H1 (cell line): ENCODE results near the gene TNS3. TPM values are rescaled to one million over a fixed set of nuclear protein-coding genes. Genes with fewer than 3 reads are reported as not detected.

Experiments
- CTCF ChIA-PET: fragments of 300-600 bp; sonication (Branson Sonifier 250); formaldehyde crosslinking; loops from one replicate; lab custom pipeline; 2021; ENCODE audit not compliant: partially characterized antibody; lab: Charles Lee
- POLR2A ChIA-PET: fragments of 300-600 bp; sonication (Branson Sonifier 250); formaldehyde crosslinking; loops from one replicate; lab custom pipeline; 2021; ENCODE audit warnings: inconsistent platforms; ENCODE audit not compliant: partially characterized antibody; lab: Charles Lee
- DNase-seq, 2 experiments: peaks; one replicate each; pipeline versions ENCODE4 v3.0.0 to v3.0.0-alpha.2; 2010 to 2022; ENCODE audit warnings: low spot score in 2 of 2, low read depth in 1 of 2, mixed read lengths in 1 of 2
- FAIRE-seq: peaks from 2 replicates; lab custom pipeline; 2011; peaks lifted over from hg19 to GRCh38; lab: Jason Lieb, UNC
- H2AFZ ChIP-seq: 2 replicates; pipeline ENCODE4 v1.8.1; 2012; ENCODE audit warnings: low read length, inconsistent platforms
- H2AK5ac ChIP-seq: 2 replicates; pipeline ENCODE4 v1.6.1; 2013; ENCODE audit warnings: low read depth, low read length
- H2BK120ac ChIP-seq: replicated peaks from 2 replicates; pipeline ENCODE3; 2013; ENCODE audit warnings: low read depth, low read length, inconsistent platforms
- H2BK12ac ChIP-seq: 2 replicates; pipeline ENCODE4 v1.6.1; 2013; ENCODE audit warnings: low read depth, low read length
- H2BK15ac ChIP-seq: 2 replicates; pipeline ENCODE4 v1.6.1; 2013; ENCODE audit warnings: low read length
- H2BK20ac ChIP-seq: 2 replicates; pipeline ENCODE4 v1.6.1; 2013; ENCODE audit warnings: low read length
- H2BK5ac ChIP-seq: 2 replicates; pipeline ENCODE4 v1.6.1; 2013; ENCODE audit warnings: low read depth, low read length
- H3K14ac ChIP-seq: 2 replicates; pipeline ENCODE4 v1.6.1; 2013; ENCODE audit warnings: inconsistent platforms; ENCODE audit not compliant: insufficient read length
- H3K18ac ChIP-seq: 2 replicates; pipeline ENCODE4 v1.6.1; 2013; ENCODE audit warnings: low read length; ENCODE audit errors: extremely low read depth
- H3K23ac ChIP-seq: 2 replicates; pipeline ENCODE4 v1.6.1; 2013; ENCODE audit warnings: inconsistent platforms; ENCODE audit not compliant: insufficient read length
- H3K23me2 ChIP-seq: 2 replicates; pipeline ENCODE4 v1.6.1; 2013; ENCODE audit warnings: low read depth, low read length
- H3K27ac ChIP-seq: 2 replicates; pipeline ENCODE4 v1.6.1; 2011; ENCODE audit warnings: low read depth, low read length, inconsistent platforms
- H3K27me3 ChIP-seq, 4 experiments: replicated peaks in 1 of 4; 1 replicate in 1 of 4; 2 replicates in 3 of 4; pipeline versions ENCODE4 v1.6.1 to v1.8.1; 2011 to 2013; ENCODE audit warnings: low read length in 3 of 4, mild to moderate bottlenecking in 3 of 4, inconsistent platforms in 2 of 4, mixed read lengths in 2 of 4, moderate library complexity in 1 of 4; ENCODE audit not compliant: control insufficient read depth in 3 of 4, insufficient read depth in 3 of 4; ENCODE audit errors: extremely low read depth in 1 of 4
- H3K36me3 ChIP-seq, 4 experiments: 2 replicates each; pipeline versions ENCODE4 v1.6.1 to v1.8.1; 2011 to 2013; ENCODE audit warnings: mild to moderate bottlenecking in 4 of 4, low read length in 3 of 4, moderate library complexity in 2 of 4, control low read depth in 1 of 4, inconsistent platforms in 1 of 4; ENCODE audit not compliant: insufficient read depth in 4 of 4, control insufficient read depth in 2 of 4
- H3K4ac ChIP-seq: replicated peaks from 2 replicates; pipeline ENCODE3; 2013; ENCODE audit warnings: low read length, low read depth, mixed read lengths, inconsistent platforms; ENCODE audit not compliant: insufficient read length
- H3K4me1 ChIP-seq, 4 experiments: replicated peaks in 1 of 4; 1 replicate in 1 of 4; 2 replicates in 3 of 4; pipeline versions ENCODE4 v1.6.1 to v1.8.1; 2011 to 2013; ENCODE audit warnings: low read length in 3 of 4, inconsistent platforms in 2 of 4, mixed read lengths in 1 of 4; ENCODE audit not compliant: insufficient read depth in 4 of 4, control insufficient read depth in 3 of 4
- H3K4me2 ChIP-seq, 2 experiments: 2 replicates each; pipeline versions ENCODE4 v1.6.1 to v1.8.1; 2011 to 2013; ENCODE audit warnings: low read depth in 2 of 2, low read length in 2 of 2, control low read depth in 1 of 2, inconsistent platforms in 1 of 2, mild to moderate bottlenecking in 1 of 2; ENCODE audit not compliant: insufficient read depth in 1 of 2
- H3K4me3 ChIP-seq, 4 experiments: fragments of 200-600, 300-600 bp in 1 of 4; sonication (generic), shearing (Covaris generic), sonication (Bioruptor Twin) in 1 of 4; 2 replicates each; pipeline versions ENCODE4 v1.5.1 to v1.8.1; 2011 to 2016; ENCODE audit warnings: low read length in 4 of 4, low read depth in 3 of 4, control low read depth in 2 of 4, inconsistent platforms in 2 of 4, mild to moderate bottlenecking in 2 of 4, mixed read lengths in 1 of 4, moderate library complexity in 1 of 4; ENCODE audit not compliant: insufficient read depth in 2 of 4; ENCODE audit errors: extremely low read depth in 1 of 4
- H3K56ac ChIP-seq: replicated peaks from 2 replicates; pipeline ENCODE3; 2013; ENCODE audit warnings: low read depth, mild to moderate bottlenecking, mixed read lengths, low read length, inconsistent platforms; ENCODE audit not compliant: insufficient read length
- H3K79me1 ChIP-seq: 2 replicates; pipeline ENCODE4 v1.6.1; 2013; ENCODE audit warnings: low read depth, low read length, control low read depth
- H3K79me2 ChIP-seq, 2 experiments: 2 replicates each; pipeline versions ENCODE4 v1.6.1 to v1.8.1; 2012 to 2013; ENCODE audit warnings: low read length in 2 of 2, mild to moderate bottlenecking in 2 of 2, inconsistent platforms in 1 of 2; ENCODE audit not compliant: insufficient read depth in 2 of 2, control insufficient read depth in 1 of 2
- H3K9ac ChIP-seq, 4 experiments: replicated peaks in 1 of 4; 1 replicate in 1 of 4; 2 replicates in 3 of 4; pipeline versions ENCODE4 v1.6.1 to v1.8.1; 2011 to 2013; ENCODE audit warnings: low read depth in 3 of 4, low read length in 3 of 4, control low read depth in 2 of 4, mild to moderate bottlenecking in 2 of 4, moderate library complexity in 2 of 4, inconsistent platforms in 1 of 4; ENCODE audit errors: extremely low read depth in 1 of 4
- H3K9me3 ChIP-seq, 2 experiments: 2 replicates each; pipeline versions ENCODE4 v1.6.1 to v1.8.1; 2012 to 2013; ENCODE audit warnings: mild to moderate bottlenecking in 2 of 2, moderate library complexity in 2 of 2, control low read depth in 1 of 2, inconsistent platforms in 1 of 2, low read depth in 1 of 2, low read length in 1 of 2, mixed read lengths in 1 of 2; ENCODE audit not compliant: insufficient read depth in 2 of 2
- H4K20me1 ChIP-seq, 2 experiments: replicated peaks in 1 of 2; 2 replicates each; pipeline versions ENCODE3 to v1.8.1; 2011 to 2013; ENCODE audit warnings: inconsistent platforms in 2 of 2, low read length in 2 of 2, mild to moderate bottlenecking in 1 of 2; ENCODE audit not compliant: insufficient read depth in 2 of 2, control insufficient read depth in 1 of 2
- H4K5ac ChIP-seq: 2 replicates; pipeline ENCODE4 v1.6.1; 2013; ENCODE audit warnings: low read length, low read depth, mixed read lengths, inconsistent platforms; ENCODE audit not compliant: insufficient read length
- H4K8ac ChIP-seq: 2 replicates; pipeline ENCODE4 v1.8.0; 2013; ENCODE audit warnings: mild to moderate bottlenecking, moderate library complexity, low read length, inconsistent platforms; ENCODE audit not compliant: insufficient read depth; ENCODE audit errors: extremely low read depth
- H4K91ac ChIP-seq: replicated peaks from 2 replicates; pipeline ENCODE3; 2013; ENCODE audit warnings: low read length, mixed read lengths, inconsistent platforms; ENCODE audit not compliant: insufficient read length
- ASH2L ChIP-seq: fragments of 200-600, 300-600 bp; sonication (generic); IDR thresholded peaks from one replicate; pipeline ENCODE4 v1.7.1; 2017; ENCODE audit warnings: low read length
- CBX8 ChIP-seq: fragments of 300-800, 300-1000 bp; sonication (generic); IDR thresholded peaks from 2 replicates; pipeline ENCODE4 v1.7.1; 2016; ENCODE audit warnings: low read depth, low read length, borderline replicate concordance
- CREB1 ChIP-seq: IDR thresholded peaks from 2 replicates; pipeline ENCODE4 v1.6.1; 2012; ENCODE audit warnings: inconsistent platforms
- EGR1 ChIP-seq: IDR thresholded peaks from 2 replicates; pipeline ENCODE4 v1.6.1; 2011; ENCODE audit warnings: low read depth, low read length, borderline replicate concordance
- FOSL1 ChIP-seq: IDR thresholded peaks from 2 replicates; pipeline ENCODE4 v1.6.1; 2011; ENCODE audit warnings: mild to moderate bottlenecking, low read depth, low read length, moderate library complexity; ENCODE audit not compliant: insufficient read depth
- GTF2F1 ChIP-seq: IDR thresholded peaks from 2 replicates; pipeline ENCODE4 v1.6.1; 2012; ENCODE audit warnings: low read depth, low read length, improper control_type of control experiment, borderline replicate concordance
- KDM4A ChIP-seq: IDR thresholded peaks from one replicate; pipeline ENCODE4 v1.7.1; 2012; ENCODE audit warnings: low read depth, mild to moderate bottlenecking, moderate library complexity, low read length, inconsistent platforms; ENCODE audit not compliant: severe bottlenecking
- NANOG ChIP-seq: IDR thresholded peaks from 2 replicates; pipeline ENCODE4 v1.6.1; 2011; ENCODE audit warnings: low read length, low read depth, mild to moderate bottlenecking, inconsistent platforms; ENCODE audit not compliant: insufficient read depth, poor library complexity, severe bottlenecking
- POLR2AphosphoS5 ChIP-seq: IDR thresholded peaks from 2 replicates; pipeline ENCODE4 v1.6.1; 2011; ENCODE audit warnings: low read depth, low read length
- RBBP5 ChIP-seq: IDR thresholded peaks from 2 replicates; pipeline ENCODE4 v1.7.1; 2012; ENCODE audit warnings: low read depth, mild to moderate bottlenecking, inconsistent platforms, low read length, moderate library complexity, borderline replicate concordance
- SIN3A ChIP-seq, 2 experiments: IDR thresholded peaks in 1 of 2; conservative IDR thresholded peaks in 1 of 2; 2 replicates each; pipeline ENCODE4 v1.6.1; 2011 to 2012; ENCODE audit warnings: low read length in 2 of 2, improper control_type of control experiment in 1 of 2, low read depth in 1 of 2, mild to moderate bottlenecking in 1 of 2
- SP1 ChIP-seq: IDR thresholded peaks from 2 replicates; pipeline ENCODE4 v1.6.1; 2011; ENCODE audit warnings: low read depth, low read length
- SP2 ChIP-seq: IDR thresholded peaks from 2 replicates; pipeline ENCODE4 v1.6.1; 2012; ENCODE audit warnings: mild to moderate bottlenecking, low read length, inconsistent platforms
- SRF ChIP-seq: IDR thresholded peaks from 2 replicates; pipeline ENCODE4 v1.6.1; 2011; ENCODE audit warnings: mild to moderate bottlenecking, low read depth, low read length, moderate library complexity
- WGBS, 2 experiments: shearing (Covaris generic) in 1 of 2; methylation state at CpG; one replicate each; pipeline versions ENCODE4 v1.1.6 to v1.1.7; 2013 to 2015; ENCODE audit warnings: low lambda C conversion rate in 2 of 2, mixed read lengths in 2 of 2, inconsistent platforms in 1 of 2, low coverage in 1 of 2, missing lambda C conversion rate in 1 of 2; ENCODE audit not compliant: insufficient replicate concordance in 2 of 2, insufficient coverage in 1 of 2, insufficient read length in 1 of 2; ENCODE audit errors: extremely low coverage in 1 of 2, missing lambda C conversion rate in 1 of 2; 5-methylcytosine and 5-hydroxymethylcytosine counted together
- polyA plus RNA-seq, 7 experiments: library from polyadenylated mRNA; depleted of rRNA in 3 of 7; stranded (reverse) in 5 of 7; unstranded in 2 of 7; fragments of >200 nt in 5 of 7; fragments of 200-250 nt in 2 of 7; gene quantifications; 1 replicate in 5 of 7; 2 replicates in 1 of 7; 4 replicates in 1 of 7; pipeline versions ENCODE4 v1.2.1 to v1.2.3, GENCODE V29; 2011 to 2013; ENCODE audit warnings: missing spikeins in 2 of 7, mixed read lengths in 2 of 7
- total RNA-seq: library from RNA; stranded (reverse); fragmentation: NEBNext Ultra II Directional; extraction: Animal tissue kit (Norgen Biotek cat#: 25700); gene quantifications from 2 replicates; pipeline ENCODE4 v1.2.1, GENCODE V29; 2021

The TNS3 gene
- total and polyA plus RNA-seq, 2 of the 8 experiments (the other 6 are each of a cell fraction or from before 2014, with no cell fraction given), result 11.9 to 24.2 TPM

DNA sequence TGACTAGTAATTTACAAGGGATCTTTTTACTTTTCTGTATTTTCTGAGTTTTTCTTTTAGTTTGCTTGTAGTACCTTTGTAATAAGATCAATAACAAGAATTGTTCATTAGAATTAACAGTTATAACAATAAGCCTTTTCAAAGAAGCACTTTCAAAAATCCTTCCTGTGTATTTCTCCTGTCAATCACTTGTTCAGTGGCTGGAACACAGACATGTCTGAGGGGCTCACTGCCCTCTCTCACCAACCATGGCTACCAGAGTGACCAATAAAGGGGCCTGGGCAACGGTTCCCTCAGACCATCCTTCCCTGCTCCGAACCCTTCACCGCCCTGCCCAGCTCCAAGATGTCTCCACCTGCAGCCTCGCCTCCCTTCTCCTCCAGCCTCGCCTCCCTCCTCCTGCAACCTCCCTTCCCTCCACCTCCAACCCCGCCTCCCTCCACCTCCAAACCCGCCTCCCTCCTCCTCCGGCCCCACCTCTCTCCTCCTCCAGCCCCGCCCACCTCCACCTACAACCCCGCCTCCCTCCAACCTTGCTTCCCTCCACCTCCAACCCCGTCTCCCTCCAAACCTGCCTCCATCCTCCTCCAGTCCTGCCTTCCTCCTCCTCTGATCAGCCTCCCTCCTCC lies 353.4 kb downstream of the TNS3 start:
- H3K23me2 ChIP-seq, result no peaks in the 10 kb centered on the region
- FAIRE-seq (no peak), DNase-seq (peak in 1 of 2 experiments; percentile 55)
- WGBS, 2 experiments, result 95% methylated on average over 4 of the region's 11 CpGs; no CpG with 5 or more reads in 1 of the 2 experiments
- H4K91ac ChIP-seq, result no peak overlapping the region
- no peaks in the 10 kb centered on the region for H4K20me1 ChIP-seq
- H2AK5ac ChIP-seq, result no peak overlapping the region
- no peak overlapping the region for H3K23ac ChIP-seq
- POLR2A ChIA-PET, result no interaction called here
- H3K9me3 ChIP-seq, result no peaks in the 10 kb centered on the region
- H3K36me3 ChIP-seq, result no peaks in the 10 kb centered on the region
- H2BK120ac ChIP-seq, result no peak overlapping the region
- H3K9ac ChIP-seq, result no peak overlapping the region
- H3K4me3 ChIP-seq, result no peak overlapping the region
- H2BK15ac ChIP-seq, result no peak overlapping the region
- H2AFZ ChIP-seq, result no peak overlapping the region
- no peak overlapping the region for H3K18ac ChIP-seq
- no peak overlapping the region for H3K14ac ChIP-seq
- H3K4ac ChIP-seq, result no peak overlapping the region
- no peaks in the 10 kb centered on the region for H3K79me1 ChIP-seq
- H3K4me2 ChIP-seq, result no peak overlapping the region
- H2BK12ac ChIP-seq, result no peak overlapping the region
- H3K27me3 ChIP-seq, result no peaks in the 10 kb centered on the region
- H2BK5ac ChIP-seq, result no peak overlapping the region
- H3K4me1 ChIP-seq, result no peaks in the 10 kb centered on the region
- no peak overlapping the region for H4K5ac ChIP-seq
- CTCF ChIA-PET, result interaction anchor here (0.8 kb wide), 1 partner anchor 26 kb away, joined by 3 read pairs; no protein-coding TSS in a partner anchor
- no peak overlapping the region for H4K8ac ChIP-seq
- no peak overlapping the region for H2BK20ac ChIP-seq
- no peak overlapping the region for H3K56ac ChIP-seq
- no peaks in the 10 kb centered on the region for H3K79me2 ChIP-seq
- H3K27ac ChIP-seq, result no peak overlapping the region
- TF ChIP-seq FOSL1 (no peak), SP1 (no peak), CBX8 (no peak), EGR1 (no peak), KDM4A (no peak), SIN3A (conservative IDR thresholded peaks at IDR 0.05 in 1 of 2, IDR thresholded peaks at IDR 0.05 in 1 of 2; ENCODE audit: low read depth in 1 of 2, low read length in 2 of 2) (no peak), SRF (no peak), SP2 (no peak), RBBP5 (no peak), GTF2F1 (no peak), ASH2L (no peak), NANOG (no peak), CREB1 (no peak), POLR2AphosphoS5 (no peak)
